BLaER1 treated with 17β-estradiol and CSF1 and Interleukin-3, amounts not matched to agents 10 nM and 100 nM (cell line): ENCODE data around the gene ABCA1.
"Not testable (repeated sequence)": the region's sequence is repeated elsewhere in the genome, so short reads cannot be mapped to it uniquely, and the experiment has no call there.

Experiments
- H3K27ac ChIP-seq, 11 experiments: shearing (Covaris generic); formaldehyde crosslinking; 2 replicates each; pipeline ENCODE4 v1.8.1; 2022
- H3K27me3 ChIP-seq, 11 experiments: shearing (Covaris generic); formaldehyde crosslinking; 2 replicates each; pipeline ENCODE4 v1.8.1; 2022
- H3K36me3 ChIP-seq, 11 experiments: shearing (Covaris generic); formaldehyde crosslinking; 2 replicates each; pipeline ENCODE4 v1.8.1; 2022
- H3K4me1 ChIP-seq, 10 experiments: shearing (Covaris generic); formaldehyde crosslinking; 2 replicates each; pipeline ENCODE4 v1.8.1; 2022
- H3K4me2 ChIP-seq, 11 experiments: shearing (Covaris generic); formaldehyde crosslinking; 2 replicates each; pipeline ENCODE4 v1.8.1; 2022
- H3K4me3 ChIP-seq, 10 experiments: shearing (Covaris generic); formaldehyde crosslinking; 2 replicates each; pipeline ENCODE4 v1.8.1; 2022
- H3K9ac ChIP-seq, 11 experiments: shearing (Covaris generic); formaldehyde crosslinking; 2 replicates each; pipeline ENCODE4 v1.8.1; 2022
- H3K9me3 ChIP-seq, 11 experiments: shearing (Covaris generic); formaldehyde crosslinking; replicated peaks in 1 of 11; 2 replicates each; pipeline ENCODE4 v1.8.1; 2022
- H4K20me1 ChIP-seq, 11 experiments: shearing (Covaris generic); formaldehyde crosslinking; 2 replicates each; pipeline ENCODE4 v1.8.1; 2022
- Cebpa-rat ChIP-seq, 11 experiments: shearing (Covaris generic); IDR thresholded peaks; 2 replicates each; pipeline ENCODE4 v1.8.1; 2022

The ABCA1 gene, protein sequence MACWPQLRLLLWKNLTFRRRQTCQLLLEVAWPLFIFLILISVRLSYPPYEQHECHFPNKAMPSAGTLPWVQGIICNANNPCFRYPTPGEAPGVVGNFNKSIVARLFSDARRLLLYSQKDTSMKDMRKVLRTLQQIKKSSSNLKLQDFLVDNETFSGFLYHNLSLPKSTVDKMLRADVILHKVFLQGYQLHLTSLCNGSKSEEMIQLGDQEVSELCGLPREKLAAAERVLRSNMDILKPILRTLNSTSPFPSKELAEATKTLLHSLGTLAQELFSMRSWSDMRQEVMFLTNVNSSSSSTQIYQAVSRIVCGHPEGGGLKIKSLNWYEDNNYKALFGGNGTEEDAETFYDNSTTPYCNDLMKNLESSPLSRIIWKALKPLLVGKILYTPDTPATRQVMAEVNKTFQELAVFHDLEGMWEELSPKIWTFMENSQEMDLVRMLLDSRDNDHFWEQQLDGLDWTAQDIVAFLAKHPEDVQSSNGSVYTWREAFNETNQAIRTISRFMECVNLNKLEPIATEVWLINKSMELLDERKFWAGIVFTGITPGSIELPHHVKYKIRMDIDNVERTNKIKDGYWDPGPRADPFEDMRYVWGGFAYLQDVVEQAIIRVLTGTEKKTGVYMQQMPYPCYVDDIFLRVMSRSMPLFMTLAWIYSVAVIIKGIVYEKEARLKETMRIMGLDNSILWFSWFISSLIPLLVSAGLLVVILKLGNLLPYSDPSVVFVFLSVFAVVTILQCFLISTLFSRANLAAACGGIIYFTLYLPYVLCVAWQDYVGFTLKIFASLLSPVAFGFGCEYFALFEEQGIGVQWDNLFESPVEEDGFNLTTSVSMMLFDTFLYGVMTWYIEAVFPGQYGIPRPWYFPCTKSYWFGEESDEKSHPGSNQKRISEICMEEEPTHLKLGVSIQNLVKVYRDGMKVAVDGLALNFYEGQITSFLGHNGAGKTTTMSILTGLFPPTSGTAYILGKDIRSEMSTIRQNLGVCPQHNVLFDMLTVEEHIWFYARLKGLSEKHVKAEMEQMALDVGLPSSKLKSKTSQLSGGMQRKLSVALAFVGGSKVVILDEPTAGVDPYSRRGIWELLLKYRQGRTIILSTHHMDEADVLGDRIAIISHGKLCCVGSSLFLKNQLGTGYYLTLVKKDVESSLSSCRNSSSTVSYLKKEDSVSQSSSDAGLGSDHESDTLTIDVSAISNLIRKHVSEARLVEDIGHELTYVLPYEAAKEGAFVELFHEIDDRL (N-terminal part only)

DNA sequence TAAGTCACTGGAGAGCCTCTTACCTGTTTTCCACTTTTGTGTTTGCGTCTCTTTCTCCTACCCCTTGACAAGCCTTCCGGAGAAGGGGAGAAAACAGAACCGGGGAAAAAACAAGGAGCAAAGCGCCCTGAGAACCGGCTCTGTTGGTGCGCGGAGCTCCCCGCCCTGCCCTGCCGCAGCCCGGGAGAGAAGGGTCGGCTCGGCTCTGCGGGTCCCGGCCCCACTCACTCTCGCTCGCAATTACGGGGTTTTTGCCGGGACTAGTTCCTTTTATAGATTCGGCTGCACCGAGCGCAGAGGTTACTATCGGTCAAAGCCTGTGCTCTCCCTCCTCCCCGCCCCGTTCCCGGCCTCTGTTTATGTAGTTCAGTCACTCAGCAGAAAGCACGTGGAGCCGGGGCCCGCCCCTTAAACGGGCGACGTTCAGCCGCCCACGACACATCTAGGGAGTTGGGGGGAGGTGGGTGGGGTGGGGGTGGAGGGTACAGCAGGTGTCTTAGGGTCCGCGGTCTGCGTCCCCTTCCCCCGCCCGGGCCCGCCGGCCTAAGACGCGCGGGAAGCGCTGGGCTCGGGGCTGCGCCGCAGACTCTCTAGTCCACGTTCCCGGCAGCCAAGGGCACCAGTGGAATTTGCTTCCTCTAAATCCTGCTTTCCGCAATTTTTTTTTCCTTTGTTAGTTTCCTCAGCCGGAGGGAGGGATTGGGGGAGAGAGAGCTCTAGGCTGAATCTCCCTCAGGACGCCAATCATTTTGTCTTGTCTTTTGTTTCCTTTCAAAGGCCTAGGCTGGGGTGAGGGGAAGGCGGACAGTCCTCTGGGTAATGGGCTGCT is at the start of gene ABCA1:
Gene ABCA1 (minus strand): TSS at position 244 of the 829 bp plus-strand sequence. CDS start 24,476 bp downstream, outside the sequence.
- H3K4me1 ChIP-seq, result peaks cover 25 to 45% (median 37%) of the 10 kb centered on the region in 10 experiments
- H3K36me3 ChIP-seq, result peaks cover 0 to 43% (median 12%) of the 10 kb centered on the region in 11 experiments; a peak in 14 of 22 replicates
- no peak for TF ChIP-seq Cebpa-rat (IDR thresholded peaks at IDR 0.05)
- peak within 1 kb of the TSS; percentile 94 to 100 (median 99) for H3K9ac ChIP-seq
- no peaks in the 10 kb centered on the region for H3K27me3 ChIP-seq
- H4K20me1 ChIP-seq, result peaks cover 6 to 48% (median 37%) of the 10 kb centered on the region in 11 experiments; a peak in 19 of 22 replicates
- H3K4me3 ChIP-seq, result peak within 1 kb of the TSS; percentile 80 to 100 (median 94)
- H3K27ac ChIP-seq, result peak within 1 kb of the TSS; percentile 93 to 100 (median 99)
- peak within 1 kb of the TSS; percentile 79 to 95 (median 88) for H3K4me2 ChIP-seq
- H3K9me3 ChIP-seq, result no peaks in the 10 kb centered on the region

GRCh38 chr9:104977580-104977979 is 49.6 kb upstream of the ABCA1 start:
- no peak overlapping the region for H3K4me2 ChIP-seq
- TF ChIP-seq Cebpa-rat (IDR thresholded peaks at IDR 0.05), result no peak

DNA sequence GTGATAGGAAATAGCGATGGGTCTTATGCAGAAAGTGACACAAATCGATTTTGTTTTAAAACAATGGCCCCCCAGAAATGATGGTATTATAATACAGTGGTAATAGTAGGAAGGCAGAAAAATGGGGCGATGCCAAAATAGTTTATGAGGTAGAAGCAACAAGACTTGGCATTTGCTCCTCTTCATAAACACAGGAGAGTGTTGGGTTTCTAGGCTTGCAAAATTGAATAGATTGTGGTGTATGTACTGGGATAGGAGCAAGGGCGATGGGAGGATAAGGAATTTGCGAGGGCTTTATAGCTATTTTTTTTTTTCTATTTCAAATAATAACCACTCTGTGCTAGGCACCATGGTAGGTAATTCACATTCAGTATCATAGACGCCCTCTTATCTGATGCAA is 49.2 kb upstream of the ABCA1 start:
- H3K4me1 ChIP-seq, result peaks cover 14 to 43% (median 27%) of the 10 kb centered on the region in 10 experiments
- no peak for TF ChIP-seq Cebpa-rat (IDR thresholded peaks at IDR 0.05)
- H3K27me3 ChIP-seq, result no peaks in the 10 kb centered on the region
- no peak overlapping the region for H3K27ac ChIP-seq
- H4K20me1 ChIP-seq, result no peaks in the 10 kb centered on the region
- H3K4me3 ChIP-seq, result no peak overlapping the region
- H3K36me3 ChIP-seq, result no peaks in the 10 kb centered on the region
- H3K9ac ChIP-seq, result no peak overlapping the region
- no peak overlapping the region for H3K4me2 ChIP-seq
- peaks cover 0 to 9% (median 5%) of the 10 kb centered on the region in 11 experiments; a peak in 10 of 22 replicates for H3K9me3 ChIP-seq

More at GRCh38 chr9:104977580-104977979, 49.6 kb upstream of the ABCA1 start:
- H3K27ac ChIP-seq, result no peak overlapping the region
- no peak overlapping the region for H3K9ac ChIP-seq
- no peak overlapping the region for H3K4me3 ChIP-seq
- H3K9me3 ChIP-seq, result peaks cover 0 to 9% (median 5%) of the 10 kb centered on the region in 11 experiments; a peak in 10 of 22 replicates
- no peaks in the 10 kb centered on the region for H4K20me1 ChIP-seq
- H3K4me1 ChIP-seq, result peaks cover 18 to 43% (median 29%) of the 10 kb centered on the region in 10 experiments
- no peaks in the 10 kb centered on the region for H3K27me3 ChIP-seq
- no peaks in the 10 kb centered on the region for H3K36me3 ChIP-seq

GRCh38 chr9:104975966-104976595 is 48.1 kb upstream of the ABCA1 start:
- not testable (repeated sequence) for H3K27ac ChIP-seq, H3K27me3 ChIP-seq, H3K9me3 ChIP-seq, H3K36me3 ChIP-seq, H4K20me1 ChIP-seq, H3K9ac ChIP-seq, H3K4me3 ChIP-seq
- Histone ChIP-seq H3K4me2 (0 out of 22 replicates have a peak overlapping the region, but pooled peaks of 1 of the 11 experiments have one; percentile 7), H3K4me1 (peaks cover 5 to 46% (median 18%) of the 10 kb centered on the region in 10 experiments; a peak in 19 of 20 replicates)

DNA sequence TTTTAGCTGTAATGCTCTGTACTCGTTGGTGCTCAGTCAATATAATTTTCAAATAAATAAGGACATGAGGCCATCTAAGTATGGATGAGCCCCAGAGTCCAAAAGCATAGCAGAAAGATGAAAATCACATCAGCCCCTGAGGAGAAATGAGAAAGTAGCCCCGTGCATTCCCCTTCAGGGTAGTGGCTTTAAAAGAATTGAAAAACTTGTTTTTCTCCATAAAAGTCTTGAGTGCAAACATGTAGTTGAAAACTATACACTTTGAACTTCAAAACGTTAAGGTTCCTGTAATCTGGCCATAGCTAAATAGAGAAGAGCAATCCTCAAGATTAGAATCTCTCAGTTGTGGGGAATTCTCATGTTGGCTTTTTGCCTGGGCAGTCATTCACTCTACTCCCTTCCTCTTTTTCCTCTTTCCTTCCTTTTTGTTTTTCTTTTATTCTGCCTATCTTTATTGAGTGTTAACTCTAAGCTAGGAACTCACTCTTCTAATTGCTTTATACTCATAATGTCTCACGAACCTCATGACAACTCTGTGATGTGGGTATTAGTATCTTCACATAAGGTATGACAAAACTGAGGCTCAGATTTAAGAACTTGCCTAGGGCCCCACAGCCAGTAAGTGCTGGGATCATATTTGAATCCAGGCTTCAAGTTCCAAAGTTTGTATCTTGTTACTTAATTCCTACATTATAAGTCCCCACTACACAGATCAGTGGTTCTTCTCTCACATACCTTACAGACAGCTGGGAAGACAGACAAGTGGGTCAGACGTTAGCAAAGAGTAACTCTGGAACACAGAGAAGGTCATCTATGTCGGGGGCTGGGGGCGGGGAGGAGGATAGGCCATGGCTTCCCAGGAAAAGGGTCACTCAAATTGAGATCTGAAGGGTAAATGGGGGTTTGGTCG is 46.4 kb upstream of the ABCA1 start:
- Histone ChIP-seq H4K20me1 (no peaks in the 10 kb centered on the region), H3K36me3 (no peaks in the 10 kb centered on the region), H3K4me1 (peaks cover 9 to 52% (median 20%) of the 10 kb centered on the region in 10 experiments), H3K27ac (no peak overlapping the region; a peak in 2 of 22 replicates), H3K4me2 (peak overlapping the region; percentile 19 to 77 (median 44)), H3K9me3 (peaks cover 0 to 9% (median 5%) of the 10 kb centered on the region in 11 experiments; a peak in 10 of 22 replicates), H3K27me3 (no peaks in the 10 kb centered on the region), H3K9ac (no peak overlapping the region), H3K4me3 (no peak overlapping the region)
- no peak for TF ChIP-seq Cebpa-rat (IDR thresholded peaks at IDR 0.05)

GRCh38 chr9:104972242-104972866 is 44.4 kb upstream of the ABCA1 start:
- H3K27ac ChIP-seq, result no peak overlapping the region
- H3K4me3 ChIP-seq, result no peak overlapping the region
- H3K9ac ChIP-seq, result no peak overlapping the region
- H3K4me1 ChIP-seq, result peaks cover 21 to 66% (median 34%) of the 10 kb centered on the region in 10 experiments
- H3K27me3 ChIP-seq, result no peaks in the 10 kb centered on the region
- H3K36me3 ChIP-seq, result no peaks in the 10 kb centered on the region
- no peaks in the 10 kb centered on the region for H4K20me1 ChIP-seq
- H3K9me3 ChIP-seq, result no peaks in the 10 kb centered on the region
- peak overlapping the region in 1 of 11 experiments; percentile 77; a peak in 1 of 22 replicates for H3K4me2 ChIP-seq
- no peak for TF ChIP-seq Cebpa-rat (IDR thresholded peaks at IDR 0.05)
